GM18861 (cell line): ENCODE results near the gene NHLH1.

Experiments used
- ATAC-seq: cut with Tn5 transposase; IDR thresholded peaks from one replicate; pipeline ENCODE4 v1.9.1; 2021; ENCODE audit not compliant: unreplicated experiment

NHLH1 gene

GRCh38 chr1:160366731-160367515, at the start of gene NHLH1:
TSS of gene NHLH1 (plus strand) at chr1:160367071. CDS start at chr1:160370732, 3,661 bp downstream.
- ATAC-seq: no peak

- no peak for ATAC-seq
Measured at GRCh38 chr1:160322831-160323230, 44.0 kb upstream of the NHLH1 start.

- no peak for ATAC-seq
Measured at GRCh38 chr1:160325252-160325651, 41.6 kb upstream of the NHLH1 start.

- ATAC-seq: no peak
Measured at GRCh38 chr1:160326418-160326817, 40.5 kb upstream of the NHLH1 start.

- no peak for ATAC-seq
Measured at GRCh38 chr1:160328184-160328583, 38.7 kb upstream of the NHLH1 start.

- ATAC-seq: no peak
Measured at GRCh38 chr1:160330119-160330518, 36.8 kb upstream of the NHLH1 start.

- no peak for ATAC-seq
Measured at GRCh38 chr1:160332516-160332915, 34.4 kb upstream of the NHLH1 start.

GRCh38 chr1:160338580-160338979, 28.3 kb upstream of the NHLH1 start:
- ATAC-seq: no peak

- ATAC-seq: no peak
Measured at GRCh38 chr1:160340146-160340545, 26.7 kb upstream of the NHLH1 start.

GRCh38 chr1:160340866-160341265, 26.0 kb upstream of the NHLH1 start:
- no peak for ATAC-seq

GRCh38 chr1:160342526-160342925, 24.3 kb upstream of the NHLH1 start:
- no peak for ATAC-seq

- peak; percentile 87 for ATAC-seq
Measured at GRCh38 chr1:160342953-160343869, 23.7 kb upstream of the NHLH1 start, which contains the start of the genes COPA and NCSTN. TSS of gene COPA (minus strand) at chr1:160343250. CDS start at chr1:160343170, 80 bp downstream. TSS of gene NCSTN (plus strand) at chr1:160343383. CDS start at chr1:160343397, 14 bp downstream.

GRCh38 chr1:160344241-160344640, 22.6 kb upstream of the NHLH1 start:
- ATAC-seq: no peak

GRCh38 chr1:160344936-160345335, 21.9 kb upstream of the NHLH1 start:
- ATAC-seq: no peak

GRCh38 chr1:160346463-160346862, 20.4 kb upstream of the NHLH1 start:
- ATAC-seq: no peak

GRCh38 chr1:160346958-160347357, 19.9 kb upstream of the NHLH1 start:
- ATAC-seq: no peak

GRCh38 chr1:160351629-160352028, 15.2 kb upstream of the NHLH1 start:
- no peak for ATAC-seq

GRCh38 chr1:160352555-160352954, 14.3 kb upstream of the NHLH1 start:
- no peak for ATAC-seq

- no peak for ATAC-seq
Measured at GRCh38 chr1:160353223-160353622, 13.6 kb upstream of the NHLH1 start.

- ATAC-seq: no peak
Measured at GRCh38 chr1:160354388-160354985, 12.4 kb upstream of the NHLH1 start.

GRCh38 chr1:160357286-160358002, 9.4 kb upstream of the NHLH1 start:
- no peak for ATAC-seq
